Mucosa of descending colon (tissue), 3 donors: ENCODE measurements around the gene KRT13. TPM values are rescaled to one million over a fixed set of nuclear protein-coding genes. Genes with fewer than 3 reads are reported as not detected.
A peak's percentile ranks its signal among the peaks of the same experiment; 100 is the strongest.

Experiments
- ATAC-seq: fragments of 200-7000 bp; cut with Tn5 transposase; one replicate; pipeline ENCODE4 v1.9.1; 2020; ENCODE audit warnings: mild to moderate bottlenecking, moderate library complexity
- DNase-seq, 3 donors: peaks; one replicate each; pipeline ENCODE4 v3.0.0-alpha.2; 2020
- H3K36me3 ChIP-seq: fragments of 200-600 bp; one replicate; pipeline ENCODE4 v1.8.0; 2021; ENCODE audit warnings: low read depth, mild to moderate bottlenecking
- H3K4me1 ChIP-seq: fragments of 200-600 bp; one replicate; pipeline ENCODE4 v1.8.0; 2021; ENCODE audit warnings: low read depth, mild to moderate bottlenecking
- H3K4me3 ChIP-seq: fragments of 200-600 bp; one replicate; pipeline ENCODE4 v1.8.0; 2021; ENCODE audit warnings: mild to moderate bottlenecking
- H3K9me3 ChIP-seq: fragments of 200-600 bp; one replicate; pipeline ENCODE4 v1.8.0; 2021; ENCODE audit warnings: mild to moderate bottlenecking
- CTCF ChIP-seq: fragments of 200-600 bp; IDR thresholded peaks from one replicate; pipeline ENCODE4 v1.8.0; 2022; ENCODE audit warnings: antibody characterized with exemption, mild to moderate bottlenecking
- intact Hi-C, 2 donors: fragments of 100-400 bp; cut with DNase I in 1 of 2; cut with micrococcal nuclease in 1 of 2; formaldehyde crosslinking; loops; one replicate each; pipeline versions ENCODE4 v1.11.0 to v1.11.1; 2022; cut with DNase I, micrococcal nuclease
- total RNA-seq, 3 donors: library from RNA; stranded (reverse); fragmentation: NEBNext Ultra II Directional in 2 of 3; extraction: Animal tissue kit (Norgen Biotek cat#: 25700) in 2 of 3; gene quantifications; one replicate each; pipeline versions ENCODE4 v1.2.1 to v1.2.4, GENCODE V29; 2021 to 2023
- donor health status: DM: no; HTN: no; CAD: no; lungs with moderate emphysema.
- donor health status: DM: no; HTN: no; CAD: no.
- donor health status: DM: no; HTN: yes; CAD: no.

KRT13 gene
- total RNA-seq, 3 donors from 2014 or later = 3.7 TPM; not detected in 2

GRCh38 chr17:41503202-41503601 lies 2.2 kb downstream of the KRT13 start:
- intact Hi-C loops = no loop called here
- no peak for ATAC-seq
- TF ChIP-seq CTCF = no peak
- H3K4me3 ChIP-seq = no peak overlapping the region
- DNase-seq = no peak
- H3K9me3 ChIP-seq = no peaks in the 10 kb centered on the region
- no peaks in the 10 kb centered on the region for H3K36me3 ChIP-seq
- no peaks in the 10 kb centered on the region for H3K4me1 ChIP-seq

DNA sequence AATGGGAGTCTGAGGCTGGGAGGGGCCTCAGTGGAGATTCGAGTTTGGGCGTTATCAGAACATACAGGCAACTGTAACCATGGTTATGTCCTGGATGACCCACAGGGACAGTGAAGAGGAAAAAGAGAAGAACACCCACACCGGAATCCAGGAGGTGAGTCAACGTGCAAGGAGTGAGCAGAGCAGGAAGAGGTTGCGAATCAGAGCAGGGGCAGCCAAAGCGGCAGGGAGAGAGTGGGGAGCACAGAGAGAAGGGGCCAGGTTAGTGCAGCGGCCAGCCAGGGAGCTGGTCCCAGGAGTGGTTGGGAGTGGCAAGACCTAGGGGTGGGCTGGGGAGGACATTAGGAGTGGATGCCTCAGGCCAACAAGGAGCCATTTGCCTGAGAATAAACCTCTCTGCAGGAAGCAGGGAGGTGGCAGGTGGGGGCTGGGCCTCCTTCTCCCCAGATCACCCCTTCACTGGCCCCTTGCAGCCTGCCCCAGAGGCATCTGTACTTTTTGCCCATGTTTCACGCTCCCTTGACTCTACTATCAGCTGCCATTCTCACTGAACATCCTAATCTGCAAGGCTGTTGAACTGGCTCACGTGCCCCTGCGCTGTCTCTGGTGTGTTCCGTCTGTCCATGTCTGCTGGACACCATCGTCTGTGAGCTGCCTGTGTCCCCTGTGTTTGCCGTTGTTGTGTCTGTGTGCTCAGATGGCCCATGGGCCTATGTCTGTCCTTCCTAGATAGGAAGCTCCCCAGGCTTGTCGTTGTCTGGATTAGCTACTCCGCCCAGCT lies 5.1 kb downstream of the KRT13 start:
- TF ChIP-seq CTCF = no peak

DNA sequence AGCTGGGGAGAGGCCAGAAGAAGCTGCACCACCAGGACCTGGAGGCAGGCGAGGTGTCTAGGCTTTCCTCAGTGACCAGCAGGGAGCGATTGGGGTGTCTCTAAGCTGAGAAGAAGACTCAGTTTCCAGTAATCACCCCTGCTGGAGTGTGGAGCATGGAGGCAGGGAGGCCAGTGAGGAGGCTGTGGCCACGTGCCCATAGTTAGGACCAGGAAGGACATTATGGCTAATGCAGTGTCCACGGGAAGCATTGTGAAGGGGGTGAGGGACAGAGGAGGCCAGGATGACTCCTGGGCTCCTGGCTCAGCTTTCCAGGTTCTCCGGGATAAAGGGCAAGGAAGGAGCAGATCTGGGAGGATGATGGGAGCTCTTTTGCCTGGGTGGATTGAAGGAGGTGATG lies 5.7 kb downstream of the KRT13 start:
- TF ChIP-seq CTCF = no peak
- no peak for ATAC-seq
- H3K4me1 ChIP-seq = no peaks in the 10 kb centered on the region
- DNase-seq = no peak
- no peaks in the 10 kb centered on the region for H3K36me3 ChIP-seq
- no peak overlapping the region for H3K4me3 ChIP-seq
- intact Hi-C loops = no loop called here
- no peaks in the 10 kb centered on the region for H3K9me3 ChIP-seq

More for the DNA sequence above, 5.1 kb downstream of the KRT13 start:
- ATAC-seq (peak; percentile 49), DNase-seq (no peak)
- no peaks in the 10 kb centered on the region for H3K9me3 ChIP-seq
- intact Hi-C loops = no loop called here
- H3K4me1 ChIP-seq = no peaks in the 10 kb centered on the region
- H3K36me3 ChIP-seq = no peaks in the 10 kb centered on the region
- H3K4me3 ChIP-seq = no peak overlapping the region

DNA sequence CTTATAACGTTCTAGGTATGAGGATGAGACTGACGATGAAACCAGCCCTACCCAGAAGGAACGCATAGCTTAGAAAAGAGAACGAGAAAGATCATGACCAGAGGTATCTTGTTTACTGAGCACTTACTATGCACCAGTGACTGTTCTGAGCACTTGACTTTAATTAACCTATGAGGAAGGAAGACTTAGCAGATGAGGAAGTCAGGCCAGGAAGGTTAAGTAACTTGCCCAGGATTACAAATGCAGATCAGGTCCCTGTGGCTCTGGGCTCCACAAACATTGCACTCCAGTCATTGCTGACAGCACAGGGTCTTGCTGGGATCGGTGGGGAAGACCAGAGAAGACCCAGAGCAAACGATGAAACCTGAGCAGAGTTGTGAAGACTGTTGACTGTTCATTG lies 7.1 kb downstream of the KRT13 start:
- no peaks in the 10 kb centered on the region for H3K36me3 ChIP-seq
- intact Hi-C loops = no loop called here
- no peaks in the 10 kb centered on the region for H3K4me1 ChIP-seq
- TF ChIP-seq CTCF = no peak
- no peak for DNase-seq
- no peaks in the 10 kb centered on the region for H3K9me3 ChIP-seq
- H3K4me3 ChIP-seq = no peak overlapping the region
- peak; percentile 32 for ATAC-seq

GRCh38 chr17:41496803-41497484 lies 8.5 kb downstream of the KRT13 start:
- peak; percentile 87 to 90 (median 89) for DNase-seq
- H3K36me3 ChIP-seq = no peaks in the 10 kb centered on the region
- no peaks in the 10 kb centered on the region for H3K9me3 ChIP-seq
- H3K4me1 ChIP-seq = no peaks in the 10 kb centered on the region
- no peak overlapping the region for H3K4me3 ChIP-seq
- peak; percentile 97 for ATAC-seq
- intact Hi-C loops = no loop called here
- TF ChIP-seq CTCF = peak; percentile 62
